ENCODE data around the gene ARNT2. TPM values are rescaled to one million over a fixed set of nuclear protein-coding genes. Genes with fewer than 3 reads are reported as not detected.

ARNT2 gene
- total RNA-seq, 4 donors from 2014 or later, result 1.8 to 5.1 (median 3.6) TPM

DNA sequence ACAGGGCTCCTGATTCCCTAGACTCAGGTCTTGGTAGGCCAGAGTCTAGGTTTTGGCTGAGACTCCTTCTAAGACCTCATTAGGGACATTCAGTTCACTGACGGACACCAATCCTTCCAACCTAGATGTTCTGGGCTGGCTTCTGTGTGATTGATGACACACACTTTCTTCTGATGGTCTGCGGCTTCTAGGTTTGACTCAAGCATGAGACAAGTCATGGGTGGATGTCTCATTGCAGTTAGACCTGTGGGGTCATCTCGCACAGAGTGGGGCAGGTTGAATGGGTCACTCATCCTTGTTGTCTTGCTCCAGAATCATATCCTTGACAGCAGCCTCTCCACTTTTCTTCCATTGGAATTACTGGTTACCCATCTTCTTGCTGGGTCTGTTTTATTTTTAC is 35.8 kb downstream of the ARNT2 start:
- DNase-seq (ENCODE audit: low spot score in 2 of 2), result no peak
- Histone ChIP-seq H3K36me3 (no peaks in the 10 kb centered on the region), H3K4me1 (no peaks in the 10 kb centered on the region), H3K4me3 (no peak overlapping the region), H3K27me3 (peaks cover 18% of the 10 kb centered on the region), H3K9me3 (no peaks in the 10 kb centered on the region), H3K27ac (no peak overlapping the region)
- TF ChIP-seq POLR2A (IDR thresholded peaks at IDR 0.05), result no peak
- TF ChIP-seq EP300 (IDR thresholded peaks at IDR 0.05), result no peak
- TF ChIP-seq POLR2AphosphoS5 (IDR thresholded peaks at IDR 0.05), result no peak
- TF ChIP-seq, protein P1, sequence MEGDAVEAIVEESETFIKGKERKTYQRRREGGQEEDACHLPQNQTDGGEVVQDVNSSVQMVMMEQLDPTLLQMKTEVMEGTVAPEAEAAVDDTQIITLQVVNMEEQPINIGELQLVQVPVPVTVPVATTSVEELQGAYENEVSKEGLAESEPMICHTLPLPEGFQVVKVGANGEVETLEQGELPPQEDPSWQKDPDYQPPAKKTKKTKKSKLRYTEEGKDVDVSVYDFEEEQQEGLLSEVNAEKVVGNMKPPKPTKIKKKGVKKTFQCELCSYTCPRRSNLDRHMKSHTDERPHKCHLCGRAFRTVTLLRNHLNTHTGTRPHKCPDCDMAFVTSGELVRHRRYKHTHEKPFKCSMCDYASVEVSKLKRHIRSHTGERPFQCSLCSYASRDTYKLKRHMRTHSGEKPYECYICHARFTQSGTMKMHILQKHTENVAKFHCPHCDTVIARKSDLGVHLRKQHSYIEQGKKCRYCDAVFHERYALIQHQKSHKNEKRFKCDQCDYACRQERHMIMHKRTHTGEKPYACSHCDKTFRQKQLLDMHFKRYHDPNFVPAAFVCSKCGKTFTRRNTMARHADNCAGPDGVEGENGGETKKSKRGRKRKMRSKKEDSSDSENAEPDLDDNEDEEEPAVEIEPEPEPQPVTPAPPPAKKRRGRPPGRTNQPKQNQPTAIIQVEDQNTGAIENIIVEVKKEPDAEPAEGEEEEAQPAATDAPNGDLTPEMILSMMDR (IDR thresholded peaks at IDR 0.05), result no peak
- WGBS, result 92% methylated on average over 3 of the region's 3 CpGs

DNA sequence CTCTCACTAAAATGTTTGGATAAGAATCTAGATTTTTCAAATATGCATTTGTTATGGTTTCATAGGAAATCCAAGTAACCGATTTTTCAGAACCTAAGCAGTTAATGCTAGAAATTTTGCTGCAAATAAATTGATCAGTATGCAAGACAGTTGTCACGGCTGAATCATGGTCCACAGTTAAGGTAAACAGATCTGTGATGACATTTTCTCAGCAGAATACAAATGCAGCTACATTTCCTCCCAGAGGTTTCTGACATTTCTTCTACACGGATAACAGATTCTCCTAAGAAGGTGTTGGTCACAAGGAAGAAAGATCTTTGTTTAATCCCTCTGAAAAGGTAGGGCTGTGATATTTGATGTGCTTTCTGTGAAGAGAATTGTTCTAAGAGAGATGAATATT is 36.9 kb downstream of the ARNT2 start:
- H3K27ac ChIP-seq, result no peak overlapping the region
- no peaks in the 10 kb centered on the region for H3K36me3 ChIP-seq
- WGBS, result 69% methylated on average over 3 of the region's 3 CpGs
- TF ChIP-seq POLR2A (IDR thresholded peaks at IDR 0.05), result no peak
- TF ChIP-seq EP300 (IDR thresholded peaks at IDR 0.05), result no peak
- TF ChIP-seq, protein P1 (IDR thresholded peaks at IDR 0.05), result no peak
- no peak for TF ChIP-seq POLR2AphosphoS5 (IDR thresholded peaks at IDR 0.05)
- no peaks in the 10 kb centered on the region for H3K4me1 ChIP-seq
- H3K27me3 ChIP-seq, result peaks cover 18% of the 10 kb centered on the region
- no peaks in the 10 kb centered on the region for H3K9me3 ChIP-seq
- no peak overlapping the region for H3K4me3 ChIP-seq
- no peak for DNase-seq (ENCODE audit: low spot score in 2 of 2)

DNA sequence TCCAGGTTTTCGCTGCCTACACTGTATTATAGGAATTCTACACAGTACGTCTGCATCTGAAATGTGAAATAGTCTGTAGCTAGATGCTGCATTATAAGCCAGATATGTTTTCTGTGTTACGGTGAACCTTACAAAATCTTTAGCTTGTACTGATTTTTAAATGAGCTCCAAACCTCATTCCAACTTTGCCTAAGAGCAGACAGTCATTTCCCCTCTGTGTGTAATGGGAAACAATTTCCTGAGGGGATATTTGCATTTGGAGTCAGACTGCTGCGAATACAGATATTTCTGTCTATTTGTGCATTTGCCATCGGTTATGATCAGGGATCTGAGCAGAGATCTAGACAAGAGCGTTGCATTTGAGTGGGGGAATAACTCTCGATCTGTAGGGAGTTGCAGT is 37.5 kb downstream of the ARNT2 start:
- H3K27ac ChIP-seq, result no peak overlapping the region
- H3K27me3 ChIP-seq, result peaks cover 18% of the 10 kb centered on the region
- 64% methylated on average over 7 of the region's 7 CpGs for WGBS
- no peak overlapping the region for H3K4me3 ChIP-seq
- no peaks in the 10 kb centered on the region for H3K9me3 ChIP-seq
- H3K36me3 ChIP-seq, result no peaks in the 10 kb centered on the region
- DNase-seq (ENCODE audit: low spot score in 2 of 2), result no peak
- TF ChIP-seq, protein P1 (IDR thresholded peaks at IDR 0.05), result no peak
- TF ChIP-seq EP300 (IDR thresholded peaks at IDR 0.05) (no peak), POLR2A (IDR thresholded peaks at IDR 0.05) (no peak), POLR2AphosphoS5 (IDR thresholded peaks at IDR 0.05) (no peak)
- H3K4me1 ChIP-seq, result no peaks in the 10 kb centered on the region

DNA sequence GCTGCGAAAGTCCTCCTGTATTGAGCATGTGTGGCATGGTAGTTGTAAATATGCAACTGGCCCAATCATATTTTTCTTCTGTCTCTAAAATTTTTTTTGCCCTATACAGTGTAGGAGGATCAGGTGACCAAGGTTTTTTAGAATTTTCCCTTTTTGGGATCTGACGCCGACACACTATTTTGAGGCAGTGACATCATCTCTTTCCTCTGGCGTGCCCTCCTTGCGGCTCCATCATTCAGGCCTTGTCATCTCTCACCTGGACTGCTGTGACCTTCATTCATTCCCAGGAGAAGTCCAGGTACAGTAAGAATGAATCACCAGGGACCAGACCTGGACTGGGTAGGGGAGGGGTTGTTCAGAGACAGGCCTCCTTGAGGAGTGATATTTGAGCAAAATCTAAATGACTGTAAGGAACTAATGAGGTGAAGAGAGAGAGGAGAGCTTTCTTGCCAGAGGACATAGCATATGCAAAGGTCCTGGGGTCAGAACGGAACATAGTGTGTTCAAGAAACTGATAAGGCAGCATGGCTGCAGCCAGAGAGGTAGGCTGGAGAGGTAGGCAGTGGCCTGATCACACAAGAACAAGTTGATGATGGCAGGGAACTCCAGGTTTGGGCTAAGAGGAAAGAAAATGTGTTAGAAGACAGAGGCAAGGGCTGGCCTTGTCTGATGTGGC is 38.7 kb downstream of the ARNT2 start:
- WGBS, result 89% methylated on average over 6 of the region's 6 CpGs
- peaks cover 18% of the 10 kb centered on the region for H3K27me3 ChIP-seq
- TF ChIP-seq, protein P1 (IDR thresholded peaks at IDR 0.05), result no peak
- no peak for TF ChIP-seq POLR2A (IDR thresholded peaks at IDR 0.05)
- no peak for TF ChIP-seq POLR2AphosphoS5 (IDR thresholded peaks at IDR 0.05)
- TF ChIP-seq EP300 (IDR thresholded peaks at IDR 0.05), result no peak
- no peak overlapping the region for H3K4me3 ChIP-seq
- H3K9me3 ChIP-seq, result no peaks in the 10 kb centered on the region
- H3K36me3 ChIP-seq, result no peaks in the 10 kb centered on the region
- no peaks in the 10 kb centered on the region for H3K4me1 ChIP-seq
- H3K27ac ChIP-seq, result no peak overlapping the region
- no peak for DNase-seq (ENCODE audit: low spot score in 2 of 2)

DNA sequence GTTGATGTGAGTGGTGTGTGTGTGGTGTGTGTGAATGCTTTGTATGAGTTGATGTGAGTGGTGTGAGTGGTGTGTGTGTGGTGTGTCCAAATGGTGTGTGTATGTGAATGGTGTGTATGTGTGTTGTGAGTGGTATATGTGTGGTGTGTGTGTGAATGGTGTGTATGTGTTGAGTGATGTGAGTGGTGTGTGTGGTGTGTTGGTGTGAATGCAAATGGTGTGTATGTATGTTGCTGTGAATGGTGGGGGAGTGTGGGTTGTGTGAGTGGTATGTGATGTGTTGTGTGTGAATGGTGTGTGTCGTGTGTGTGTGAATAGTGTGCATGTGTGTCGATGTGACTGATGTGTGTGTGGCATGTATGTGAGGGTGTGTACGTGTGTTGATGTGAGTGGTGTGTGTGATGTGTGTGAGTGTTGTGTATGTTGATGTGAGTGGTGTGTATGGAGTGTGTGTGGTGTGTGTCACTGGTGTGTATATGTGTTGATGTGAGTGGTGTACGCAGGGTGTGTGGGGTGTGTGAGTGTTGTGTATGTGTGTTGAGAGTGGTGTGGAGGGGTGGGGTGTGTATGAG is 40.6 kb downstream of the ARNT2 start:
- Histone ChIP-seq H3K4me3 (no peak overlapping the region), H3K27me3 (peaks cover 18% of the 10 kb centered on the region), H3K4me1 (no peaks in the 10 kb centered on the region), H3K36me3 (no peaks in the 10 kb centered on the region), H3K27ac (no peak overlapping the region), H3K9me3 (no peaks in the 10 kb centered on the region)
- no peak for TF ChIP-seq EP300 (IDR thresholded peaks at IDR 0.05)
- TF ChIP-seq POLR2A (IDR thresholded peaks at IDR 0.05), result no peak
- TF ChIP-seq, protein P1 (IDR thresholded peaks at IDR 0.05), result no peak
- TF ChIP-seq POLR2AphosphoS5 (IDR thresholded peaks at IDR 0.05), result no peak
- WGBS, result 95% methylated on average over 4 of the region's 4 CpGs
- DNase-seq (ENCODE audit: low spot score in 2 of 2), result no peak
